Choroid plexus epithelial cell (primary cell): Measurements from ENCODE around the gene TRMT6.

Experiments
- DNase-seq: peaks from one replicate; pipeline ENCODE4 v3.0.0-alpha.2; 2010; ENCODE audit warnings: low read depth
- H3K4me3 ChIP-seq: 2 replicates; pipeline ENCODE4 v1.5.1; 2011; ENCODE audit warnings: low read depth, mild to moderate bottlenecking, control low read depth, low read length, moderate library complexity
- TF ChIP-seq, protein P1 (sequence below): conservative IDR thresholded peaks from 2 replicates; pipeline ENCODE4 v1.5.1; 2011; ENCODE audit warnings: low read depth, mild to moderate bottlenecking, control low read depth, inconsistent platforms, low read length, moderate library complexity

Gene TRMT6

GRCh38 chr20:5923493-5923892 lies 26.8 kb downstream of the TRMT6 start:
- no peak overlapping the region for H3K4me3 ChIP-seq
- no peak for DNase-seq
- TF ChIP-seq, protein P1, sequence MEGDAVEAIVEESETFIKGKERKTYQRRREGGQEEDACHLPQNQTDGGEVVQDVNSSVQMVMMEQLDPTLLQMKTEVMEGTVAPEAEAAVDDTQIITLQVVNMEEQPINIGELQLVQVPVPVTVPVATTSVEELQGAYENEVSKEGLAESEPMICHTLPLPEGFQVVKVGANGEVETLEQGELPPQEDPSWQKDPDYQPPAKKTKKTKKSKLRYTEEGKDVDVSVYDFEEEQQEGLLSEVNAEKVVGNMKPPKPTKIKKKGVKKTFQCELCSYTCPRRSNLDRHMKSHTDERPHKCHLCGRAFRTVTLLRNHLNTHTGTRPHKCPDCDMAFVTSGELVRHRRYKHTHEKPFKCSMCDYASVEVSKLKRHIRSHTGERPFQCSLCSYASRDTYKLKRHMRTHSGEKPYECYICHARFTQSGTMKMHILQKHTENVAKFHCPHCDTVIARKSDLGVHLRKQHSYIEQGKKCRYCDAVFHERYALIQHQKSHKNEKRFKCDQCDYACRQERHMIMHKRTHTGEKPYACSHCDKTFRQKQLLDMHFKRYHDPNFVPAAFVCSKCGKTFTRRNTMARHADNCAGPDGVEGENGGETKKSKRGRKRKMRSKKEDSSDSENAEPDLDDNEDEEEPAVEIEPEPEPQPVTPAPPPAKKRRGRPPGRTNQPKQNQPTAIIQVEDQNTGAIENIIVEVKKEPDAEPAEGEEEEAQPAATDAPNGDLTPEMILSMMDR: no peak

DNA sequence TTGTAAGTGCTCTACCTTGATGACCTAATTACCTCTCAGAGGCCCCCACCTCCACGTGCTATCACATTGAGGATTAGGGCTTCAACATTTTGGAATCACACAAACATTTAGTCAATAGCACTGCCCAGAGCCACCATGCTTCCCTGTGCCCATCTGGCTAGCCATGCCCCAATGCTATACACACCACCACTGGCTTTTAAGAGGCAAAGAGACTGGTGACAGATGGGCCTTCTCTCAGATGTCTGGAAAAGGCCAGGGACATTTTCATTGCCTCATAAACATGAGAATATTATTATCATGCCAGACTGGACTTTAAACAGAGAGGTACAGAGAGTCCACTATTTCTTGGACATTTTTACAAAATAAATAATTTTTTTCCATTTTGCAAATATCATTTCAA lies 29.8 kb downstream of the TRMT6 start:
- DNase-seq: no peak
- TF ChIP-seq, protein P1: no peak
- no peak overlapping the region for H3K4me3 ChIP-seq

DNA sequence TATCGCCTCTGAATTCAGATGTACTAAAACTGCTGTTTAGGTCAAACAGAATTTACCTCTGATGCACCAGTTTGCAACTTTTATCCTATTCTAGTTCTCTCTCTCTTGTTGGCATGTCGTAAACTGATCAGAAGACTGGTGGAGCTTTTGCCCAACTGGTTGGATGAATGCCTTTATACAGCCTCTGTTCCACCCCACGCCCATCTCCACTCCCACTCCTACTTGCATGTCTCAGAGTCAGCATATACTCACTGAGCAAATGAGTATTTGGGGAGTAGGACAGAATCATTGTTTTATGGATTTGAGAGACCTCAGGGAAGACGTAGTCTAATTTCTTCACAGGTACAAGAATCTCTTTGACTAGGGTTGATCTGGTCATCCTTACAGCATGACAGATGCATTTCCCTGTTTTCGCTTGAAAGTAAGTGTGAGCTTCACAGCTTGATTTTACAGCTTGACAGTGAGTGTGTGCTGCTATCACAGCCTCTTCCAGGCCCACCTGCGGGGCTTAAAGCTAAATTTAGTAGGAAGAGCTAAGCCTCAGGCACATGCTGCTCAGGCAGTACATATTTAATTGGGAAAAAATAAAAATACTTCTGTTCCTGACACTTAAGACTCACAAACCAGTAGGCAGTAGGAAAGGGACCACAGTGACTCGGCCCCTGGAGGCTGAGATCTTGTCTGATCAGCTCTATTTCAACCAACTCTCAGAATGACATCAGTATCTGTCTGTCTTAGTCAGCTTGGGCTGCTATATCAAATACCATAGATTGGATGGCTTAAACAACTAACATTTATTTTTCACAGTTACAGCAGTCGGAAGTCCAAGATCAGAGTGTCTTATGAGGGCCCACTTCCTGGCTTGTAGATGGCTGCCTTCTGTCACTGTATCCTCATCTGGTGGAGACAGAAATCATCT lies 30.4 kb downstream of the TRMT6 start:
- DNase-seq: no peak
- TF ChIP-seq, protein P1: no peak
- no peak overlapping the region for H3K4me3 ChIP-seq

DNA sequence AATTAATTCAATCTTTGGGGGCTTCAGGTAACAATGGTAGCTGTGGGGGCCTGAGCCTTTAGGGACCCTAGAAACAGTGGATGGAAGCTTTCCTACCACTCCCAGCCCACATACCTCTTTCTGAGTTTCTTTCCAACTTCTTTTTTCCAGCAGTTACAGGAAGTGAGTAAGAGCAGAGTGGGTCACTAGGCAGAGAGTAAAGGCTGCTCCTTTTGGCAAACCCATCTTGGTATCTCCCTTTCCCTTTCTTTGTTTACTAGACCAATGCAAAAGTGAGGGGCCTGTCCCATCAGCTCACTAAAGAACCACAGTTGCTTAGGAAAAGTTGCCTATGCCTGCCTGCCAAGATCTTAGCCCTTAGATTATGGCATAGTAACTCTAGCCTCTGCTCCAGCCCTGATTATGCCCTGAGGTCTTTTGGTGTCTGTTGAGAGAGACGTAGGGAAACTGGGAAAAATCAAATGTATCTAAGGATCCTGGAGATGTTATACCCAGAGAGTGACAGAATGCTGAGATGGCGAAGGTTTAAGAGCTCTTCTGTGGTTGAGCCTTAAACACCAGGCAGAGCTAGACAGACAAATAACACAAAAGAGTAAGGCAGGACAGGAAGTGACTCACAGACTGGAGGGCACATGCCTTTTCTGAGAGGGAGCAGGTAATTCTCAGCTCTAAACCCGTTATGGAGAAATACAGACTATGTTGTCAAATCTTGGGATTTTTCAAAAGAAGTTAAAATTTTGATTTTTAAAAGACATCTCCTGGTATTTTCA lies 31.3 kb downstream of the TRMT6 start:
- peak; percentile 73 for DNase-seq
- TF ChIP-seq, protein P1: no peak
- H3K4me3 ChIP-seq: no peak overlapping the region

- TF ChIP-seq, protein P1: no peak
- DNase-seq: no peak
- H3K4me3 ChIP-seq: no peak overlapping the region
Measured at GRCh38 chr20:5914859-5915258, 35.5 kb downstream of the TRMT6 start.

DNA sequence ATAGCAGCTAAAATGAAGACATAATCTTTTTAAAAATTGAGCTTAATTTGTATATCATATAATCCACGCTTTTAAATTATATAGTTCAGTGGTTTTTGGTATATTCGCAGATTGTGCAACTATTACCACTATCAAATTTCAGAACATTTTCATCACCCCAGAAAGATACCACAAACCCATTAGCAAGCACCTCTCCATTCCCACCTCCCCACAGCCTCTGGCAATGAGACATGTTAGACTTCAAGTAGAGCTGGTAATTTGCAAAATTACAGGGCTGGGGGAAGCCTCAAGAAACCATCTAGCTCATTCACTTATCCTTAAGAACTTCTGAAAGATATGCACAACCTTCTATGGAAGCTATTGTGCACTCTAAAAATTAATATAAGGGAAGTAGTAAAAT lies 37.2 kb downstream of the TRMT6 start:
- TF ChIP-seq, protein P1: no peak
- H3K4me3 ChIP-seq: no peak overlapping the region
- DNase-seq: no peak
